Measurements from ENCODE around the gene TGM2.

DNA sequence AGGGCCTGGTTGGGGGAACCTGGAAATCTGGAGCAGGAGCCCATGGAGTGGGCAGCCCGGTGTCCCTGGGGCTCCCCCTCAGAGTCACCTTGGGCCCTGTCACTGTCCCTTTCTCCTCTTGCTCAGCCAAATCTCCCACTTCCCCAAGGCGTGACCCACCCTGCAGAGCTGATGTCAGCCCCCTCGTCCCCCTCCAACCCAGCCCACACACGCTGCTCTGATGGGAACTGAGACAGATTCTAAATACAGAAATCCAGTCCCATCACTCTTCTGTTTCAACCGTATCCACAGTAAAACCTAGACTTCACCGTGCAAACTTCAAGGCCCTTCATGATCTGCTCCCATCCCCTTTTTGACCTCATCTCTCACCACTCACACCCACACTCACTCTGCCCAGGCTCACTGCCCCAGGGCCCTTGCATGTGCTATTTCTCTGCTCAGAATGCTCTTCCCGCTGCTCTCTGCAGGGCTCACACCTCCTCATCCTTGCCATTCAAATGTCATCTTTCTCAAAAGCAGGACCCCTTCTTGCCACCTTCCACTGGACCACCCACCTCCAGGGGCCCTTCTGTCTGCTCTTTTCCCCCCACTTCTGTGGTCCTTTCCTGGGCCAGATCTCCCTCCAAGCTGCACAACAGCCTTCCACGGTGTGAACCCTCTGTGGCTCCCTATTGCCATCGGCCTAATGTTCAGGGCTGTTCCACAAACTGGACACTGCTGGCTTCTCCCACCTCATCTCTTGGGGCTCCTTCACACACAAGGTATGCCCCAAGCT, 16.6 kb downstream of the TGM2 start:
- no peak for TF ChIP-seq CTCF (IDR thresholded peaks at IDR 0.05)
- TF ChIP-seq SIN3A (IDR thresholded peaks at IDR 0.05; ENCODE audit: borderline replicate concordance, insufficient read depth, low read depth, low read length), result no peak
- TF ChIP-seq POLR2AphosphoS5 (IDR thresholded peaks at IDR 0.05; ENCODE audit: low read depth, low read length), result no peak
- TF ChIP-seq REST (IDR thresholded peaks at IDR 0.05; ENCODE audit: insufficient read depth in 1 of 2, low read depth in 2 of 2, low read length in 1 of 2), result no peak
